Activated CD8-positive, alpha-beta T cell treated with anti-CD3 and anti-CD28 coated beads for 36 hours (primary cell): ENCODE results near the gene FBXO2. TPM values are rescaled to one million over a fixed set of nuclear protein-coding genes. Genes with fewer than 3 reads are reported as not detected.
A peak's percentile ranks its signal among the peaks of the same experiment; 100 is the strongest.

Experiments
- ATAC-seq: fragments of 200-7000 bp; cut with Tn5 transposase; one replicate; pipeline ENCODE4 v1.10.0; 2021; ENCODE audit warnings: mild to moderate bottlenecking, moderate library complexity
- CTCF ChIA-PET: fragments of 350-600 bp; sonication (Branson Sonifier 250); formaldehyde crosslinking; loops from one replicate; lab custom pipeline; 2021; ENCODE audit warnings: antibody characterized with exemption; lab: Charles Lee
- POLR2A ChIA-PET: fragments of 350-600 bp; sonication (Branson Sonifier 250); formaldehyde crosslinking; loops from one replicate; lab custom pipeline; 2021; ENCODE audit warnings: antibody characterized with exemption; lab: Charles Lee
- DNase-seq: peaks from one replicate; pipeline ENCODE4 v3.0.0-alpha.2; 2020
- H3K27ac Mint-ChIP-seq: one replicate; pipeline ENCODE4 v1.8.0; 2021; ENCODE audit warnings: mild to moderate bottlenecking, mixed read lengths
- H3K27me3 Mint-ChIP-seq: one replicate; pipeline ENCODE4 v1.8.0; 2021; ENCODE audit warnings: mixed read lengths
- H3K36me3 Mint-ChIP-seq: one replicate; pipeline ENCODE4 v1.8.0; 2021; ENCODE audit warnings: low read depth, mixed read lengths
- H3K4me1 Mint-ChIP-seq: one replicate; pipeline ENCODE4 v1.8.0; 2021; ENCODE audit warnings: low read depth, mixed read lengths
- H3K4me3 Mint-ChIP-seq: one replicate; pipeline ENCODE4 v1.8.0; 2021; ENCODE audit warnings: mild to moderate bottlenecking, moderate library complexity, mixed read lengths
- H3K9me3 Mint-ChIP-seq: one replicate; pipeline ENCODE4 v1.8.0; 2021; ENCODE audit warnings: mixed read lengths
- intact Hi-C: fragments of 100-400 bp; cut with micrococcal nuclease; formaldehyde crosslinking; loops from one replicate; pipeline ENCODE4 v1.10.0; 2022
- total RNA-seq, 2 experiments: library from RNA; stranded (reverse); gene quantifications; one replicate each; pipeline ENCODE4 v1.2.3, GENCODE V29; 2021
- TF ChIP-seq, protein P1 (sequence below): fragments of 200-600 bp; IDR thresholded peaks from one replicate; pipeline ENCODE4 v1.8.0; 2022; ENCODE audit warnings: antibody characterized with exemption, mild to moderate bottlenecking

Gene FBXO2
- total RNA-seq, 2 experiments from 2014 or later = 1.7 to 1.9 TPM

DNA sequence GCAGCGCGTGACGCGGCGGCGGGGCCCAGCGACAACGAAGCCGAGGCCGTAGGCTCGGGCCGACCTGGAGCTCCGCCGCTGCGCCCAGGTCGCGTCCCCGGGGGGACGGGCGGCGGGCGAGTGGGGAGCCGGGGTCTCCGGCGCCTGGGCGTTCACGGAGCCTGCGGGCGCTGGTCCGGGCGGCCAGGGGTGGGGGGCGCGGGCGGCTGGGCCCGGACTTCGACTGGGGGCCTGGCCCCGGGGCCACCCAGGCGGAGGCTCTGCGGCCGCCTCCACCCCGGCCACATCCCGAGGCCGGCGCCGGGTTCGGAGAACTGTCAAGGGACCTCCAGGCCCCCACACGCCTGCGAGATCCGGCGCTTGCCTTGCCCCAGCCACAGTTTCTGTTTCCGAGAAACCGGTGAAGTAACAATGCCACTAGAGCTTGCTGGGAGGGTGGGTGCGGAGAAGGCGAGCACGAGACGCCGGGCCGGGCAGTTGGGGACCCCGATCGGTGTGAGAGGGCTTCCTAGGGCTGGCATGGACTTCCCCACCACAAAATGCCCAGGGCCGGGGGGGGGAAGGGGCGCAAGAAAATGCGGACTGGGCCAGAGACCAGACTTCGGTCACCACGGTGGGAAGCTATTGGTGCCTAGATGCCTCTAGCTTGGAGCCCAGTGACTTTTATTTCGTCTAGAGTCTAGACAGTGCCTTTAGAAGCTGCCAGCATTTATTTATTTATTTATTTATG lies 10.3 kb upstream of the FBXO2 start:
- Mint-ChIP-seq H3K27ac (peak overlapping the region; percentile 88), H3K4me3 (peak overlapping the region; percentile 75), H3K9me3 (no peaks in the 10 kb centered on the region), H3K36me3 (peaks cover 6% of the 10 kb centered on the region), H3K4me1 (peaks cover 3% of the 10 kb centered on the region), H3K27me3 (no peaks in the 10 kb centered on the region)
- peak; percentile 83 for DNase-seq
- ATAC-seq = peak; percentile 76
- TF ChIP-seq, protein P1, sequence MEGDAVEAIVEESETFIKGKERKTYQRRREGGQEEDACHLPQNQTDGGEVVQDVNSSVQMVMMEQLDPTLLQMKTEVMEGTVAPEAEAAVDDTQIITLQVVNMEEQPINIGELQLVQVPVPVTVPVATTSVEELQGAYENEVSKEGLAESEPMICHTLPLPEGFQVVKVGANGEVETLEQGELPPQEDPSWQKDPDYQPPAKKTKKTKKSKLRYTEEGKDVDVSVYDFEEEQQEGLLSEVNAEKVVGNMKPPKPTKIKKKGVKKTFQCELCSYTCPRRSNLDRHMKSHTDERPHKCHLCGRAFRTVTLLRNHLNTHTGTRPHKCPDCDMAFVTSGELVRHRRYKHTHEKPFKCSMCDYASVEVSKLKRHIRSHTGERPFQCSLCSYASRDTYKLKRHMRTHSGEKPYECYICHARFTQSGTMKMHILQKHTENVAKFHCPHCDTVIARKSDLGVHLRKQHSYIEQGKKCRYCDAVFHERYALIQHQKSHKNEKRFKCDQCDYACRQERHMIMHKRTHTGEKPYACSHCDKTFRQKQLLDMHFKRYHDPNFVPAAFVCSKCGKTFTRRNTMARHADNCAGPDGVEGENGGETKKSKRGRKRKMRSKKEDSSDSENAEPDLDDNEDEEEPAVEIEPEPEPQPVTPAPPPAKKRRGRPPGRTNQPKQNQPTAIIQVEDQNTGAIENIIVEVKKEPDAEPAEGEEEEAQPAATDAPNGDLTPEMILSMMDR = peak; percentile 8
- intact Hi-C loops = no loop called here
- ChIA-PET POLR2A (interaction anchor here (0.8 to 6.2 kb wide), 17 partner anchors 9 to 308 kb away, joined by 3 to 42 read pairs (median 4); partner anchors contain the start of genes AGTRAP, FBXO2, FBXO44 and MAD2L2), CTCF (interaction anchor here (0.7 to 4.5 kb wide), 27 partner anchors 9 to 627 kb away, joined by 3 to 66 read pairs (median 5); partner anchors contain the start of genes AGTRAP, FBXO2, FBXO44 and MAD2L2)

GRCh38 chr1:11661103-11661502 lies 6.9 kb upstream of the FBXO2 start:
- H3K27ac Mint-ChIP-seq = no peak overlapping the region
- no peak overlapping the region for H3K4me3 Mint-ChIP-seq
- no peak for DNase-seq
- ChIA-PET POLR2A (interaction anchor here (6.2 kb wide), 1 partner anchor 10 kb away, joined by 42 read pairs; the partner anchor contains the start of genes FBXO2 and FBXO44), CTCF (no interaction called here)
- TF ChIP-seq, protein P1 = no peak
- peaks cover 3% of the 10 kb centered on the region for H3K4me1 Mint-ChIP-seq
- H3K36me3 Mint-ChIP-seq = peaks cover 7% of the 10 kb centered on the region
- intact Hi-C loops = no loop called here
- H3K9me3 Mint-ChIP-seq = no peaks in the 10 kb centered on the region
- no peak for ATAC-seq
- H3K27me3 Mint-ChIP-seq = no peaks in the 10 kb centered on the region

GRCh38 chr1:11659748-11660147 lies 5.5 kb upstream of the FBXO2 start:
- intact Hi-C loops = no loop called here
- POLR2A ChIA-PET = interaction anchor here (6.2 kb wide), 1 partner anchor 8 kb away, joined by 42 read pairs; the partner anchor contains the start of genes FBXO2 and FBXO44

GRCh38 chr1:11658542-11658941 lies 4.3 kb upstream of the FBXO2 start:
- H3K36me3 Mint-ChIP-seq = peaks cover 11% of the 10 kb centered on the region
- intact Hi-C loops = no loop called here
- DNase-seq (no peak), ATAC-seq (no peak)
- CTCF ChIA-PET = interaction anchor here (2.5 to 12.3 kb wide), 2 partner anchors 8 to 64 kb away, joined by 8 to 136 read pairs; no protein-coding TSS in a partner anchor
- no peak overlapping the region for H3K4me3 Mint-ChIP-seq
- no peaks in the 10 kb centered on the region for H3K9me3 Mint-ChIP-seq
- H3K27me3 Mint-ChIP-seq = no peaks in the 10 kb centered on the region
- no peak overlapping the region for H3K27ac Mint-ChIP-seq
- POLR2A ChIA-PET = no interaction called here
- peaks cover 10% of the 10 kb centered on the region for H3K4me1 Mint-ChIP-seq
- TF ChIP-seq, protein P1 = no peak

More at GRCh38 chr1:11659748-11660147, 5.5 kb upstream of the FBXO2 start:
- H3K27ac Mint-ChIP-seq = no peak overlapping the region
- H3K27me3 Mint-ChIP-seq = no peaks in the 10 kb centered on the region
- ATAC-seq (no peak), DNase-seq (no peak)
- peaks cover 11% of the 10 kb centered on the region for H3K36me3 Mint-ChIP-seq
- H3K9me3 Mint-ChIP-seq = no peaks in the 10 kb centered on the region
- no peak overlapping the region for H3K4me3 Mint-ChIP-seq
- TF ChIP-seq, protein P1 = no peak
- H3K4me1 Mint-ChIP-seq = peaks cover 10% of the 10 kb centered on the region
- CTCF ChIA-PET = interaction anchor here (1.2 to 2.5 kb wide), 2 partner anchors 10 to 52 kb away, joined by 4 to 8 read pairs; no protein-coding TSS in a partner anchor

DNA sequence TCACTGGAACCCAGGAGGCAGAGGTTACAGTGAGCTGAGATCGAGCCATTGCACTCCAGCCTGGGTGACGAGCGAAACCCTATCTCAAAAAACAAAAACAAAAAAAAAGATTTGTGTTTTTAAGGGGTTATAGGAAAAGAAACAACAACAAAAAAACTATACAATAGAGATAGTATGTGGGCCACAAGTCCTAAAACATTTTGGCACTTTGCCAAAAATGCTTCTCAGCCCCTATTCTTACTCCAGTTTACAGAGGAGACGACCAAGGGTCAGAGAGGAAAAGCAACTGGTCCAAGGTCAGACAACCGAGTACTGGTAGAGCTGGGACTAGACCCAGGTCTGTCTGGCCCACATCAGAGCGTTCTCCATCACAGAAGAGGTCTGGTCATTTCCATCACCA lies 3.4 kb upstream of the FBXO2 start:
- POLR2A ChIA-PET = no interaction called here
- peaks cover 11% of the 10 kb centered on the region for H3K36me3 Mint-ChIP-seq
- CTCF ChIA-PET = interaction anchor here (0.6 to 12.3 kb wide), 3 partner anchors 12 to 65 kb away, joined by 3 to 136 read pairs (median 4); no protein-coding TSS in a partner anchor

More for the DNA sequence above, 3.4 kb upstream of the FBXO2 start:
- no peak overlapping the region for H3K27ac Mint-ChIP-seq
- H3K9me3 Mint-ChIP-seq = no peaks in the 10 kb centered on the region
- ATAC-seq = no peak
- TF ChIP-seq, protein P1 = no peak
- DNase-seq = no peak
- H3K27me3 Mint-ChIP-seq = no peaks in the 10 kb centered on the region
- H3K4me3 Mint-ChIP-seq = no peak overlapping the region
- intact Hi-C loops = no loop called here
- H3K4me1 Mint-ChIP-seq = peaks cover 10% of the 10 kb centered on the region
